ENCODE results near the gene SHISAL2A.

Gene SHISAL2A

GRCh38 chr1:52669696-52670095 is 36.7 kb downstream of the SHISAL2A start:
- H3K4me1 ChIP-seq (ENCODE audit: control insufficient read depth, insufficient read depth, low read length): no peaks in the 10 kb centered on the region
- H3K4me3 ChIP-seq (ENCODE audit: insufficient read depth, low read depth, low read length): no peak overlapping the region
- H3K27me3 ChIP-seq (ENCODE audit: control insufficient read depth, insufficient read depth, low read length, poor library complexity, severe bottlenecking): no peaks in the 10 kb centered on the region
- 89 to 96% methylated on average over 1 of the region's 1 CpG for WGBS, 2 experiments
- no peak overlapping the region for H3K27ac ChIP-seq (ENCODE audit: insufficient read depth, low read depth, low read length, poor library complexity, severe bottlenecking)
- no peaks in the 10 kb centered on the region for H3K36me3 ChIP-seq (ENCODE audit: control insufficient read depth, insufficient read depth, low read length)
- no peaks in the 10 kb centered on the region for H3K9me3 ChIP-seq (ENCODE audit: control insufficient read depth, low read length)

GRCh38 chr1:52670604-52671003 is 37.6 kb downstream of the SHISAL2A start:
- Histone ChIP-seq H3K27me3 (ENCODE audit: control insufficient read depth, insufficient read depth, low read length, poor library complexity, severe bottlenecking) (no peaks in the 10 kb centered on the region), H3K27ac (ENCODE audit: insufficient read depth, low read depth, low read length, poor library complexity, severe bottlenecking) (no peak overlapping the region), H3K9me3 (ENCODE audit: control insufficient read depth, low read length) (no peaks in the 10 kb centered on the region), H3K36me3 (ENCODE audit: control insufficient read depth, insufficient read depth, low read length) (no peaks in the 10 kb centered on the region), H3K4me3 (ENCODE audit: insufficient read depth, low read depth, low read length) (no peak overlapping the region), H3K4me1 (ENCODE audit: control insufficient read depth, insufficient read depth, low read length) (no peaks in the 10 kb centered on the region)
- WGBS, 2 experiments: 93 to 94% methylated on average over 2 of the region's 2 CpGs

- Histone ChIP-seq H3K27me3 (ENCODE audit: control insufficient read depth, insufficient read depth, low read length, poor library complexity, severe bottlenecking) (no peaks in the 10 kb centered on the region), H3K36me3 (ENCODE audit: control insufficient read depth, insufficient read depth, low read length) (no peaks in the 10 kb centered on the region), H3K4me1 (ENCODE audit: control insufficient read depth, insufficient read depth, low read length) (no peaks in the 10 kb centered on the region), H3K9me3 (ENCODE audit: control insufficient read depth, low read length) (no peaks in the 10 kb centered on the region), H3K27ac (ENCODE audit: insufficient read depth, low read depth, low read length, poor library complexity, severe bottlenecking) (no peak overlapping the region), H3K4me3 (ENCODE audit: insufficient read depth, low read depth, low read length) (no peak overlapping the region)
- 0% methylated on average over 1 of the region's 1 CpG for WGBS, 2 experiments
These were observed 40.0 kb downstream of the SHISAL2A start for GRCh38 chr1:52672946-52673345.

GRCh38 chr1:52673513-52673912 is 40.5 kb downstream of the SHISAL2A start:
- Histone ChIP-seq H3K36me3 (ENCODE audit: control insufficient read depth, insufficient read depth, low read length) (no peaks in the 10 kb centered on the region), H3K9me3 (ENCODE audit: control insufficient read depth, low read length) (no peaks in the 10 kb centered on the region), H3K4me3 (ENCODE audit: insufficient read depth, low read depth, low read length) (no peak overlapping the region), H3K27ac (ENCODE audit: insufficient read depth, low read depth, low read length, poor library complexity, severe bottlenecking) (no peak overlapping the region), H3K27me3 (ENCODE audit: control insufficient read depth, insufficient read depth, low read length, poor library complexity, severe bottlenecking) (no peaks in the 10 kb centered on the region), H3K4me1 (ENCODE audit: control insufficient read depth, insufficient read depth, low read length) (no peaks in the 10 kb centered on the region)
- 97 to 100% methylated on average over 3 of the region's 4 CpGs for WGBS, 2 experiments

GRCh38 chr1:52674497-52675384 is 41.8 kb downstream of the SHISAL2A start:
- no peak overlapping the region for H3K4me3 ChIP-seq (ENCODE audit: insufficient read depth, low read depth, low read length)
- peaks cover 2% of the 10 kb centered on the region for H3K4me1 ChIP-seq (ENCODE audit: control insufficient read depth, insufficient read depth, low read length)
- WGBS, 2 experiments: 66 to 76% methylated on average over 6 of the region's 6 CpGs
- no peaks in the 10 kb centered on the region for H3K27me3 ChIP-seq (ENCODE audit: control insufficient read depth, insufficient read depth, low read length, poor library complexity, severe bottlenecking)
- no peaks in the 10 kb centered on the region for H3K36me3 ChIP-seq (ENCODE audit: control insufficient read depth, insufficient read depth, low read length)
- H3K9me3 ChIP-seq (ENCODE audit: control insufficient read depth, low read length): no peaks in the 10 kb centered on the region
- H3K27ac ChIP-seq (ENCODE audit: insufficient read depth, low read depth, low read length, poor library complexity, severe bottlenecking): no peak overlapping the region

- Histone ChIP-seq H3K9me3 (ENCODE audit: control insufficient read depth, low read length) (no peaks in the 10 kb centered on the region), H3K36me3 (ENCODE audit: control insufficient read depth, insufficient read depth, low read length) (no peaks in the 10 kb centered on the region), H3K27me3 (ENCODE audit: control insufficient read depth, insufficient read depth, low read length, poor library complexity, severe bottlenecking) (no peaks in the 10 kb centered on the region), H3K4me3 (ENCODE audit: insufficient read depth, low read depth, low read length) (no peak overlapping the region), H3K4me1 (ENCODE audit: control insufficient read depth, insufficient read depth, low read length) (peaks cover 2% of the 10 kb centered on the region), H3K27ac (ENCODE audit: insufficient read depth, low read depth, low read length, poor library complexity, severe bottlenecking) (no peak overlapping the region)
- 79 to 83% methylated on average over 8 of the region's 8 CpGs for WGBS, 2 experiments
These were observed 43.4 kb downstream of the SHISAL2A start for GRCh38 chr1:52676249-52676903.

- H3K4me3 ChIP-seq (ENCODE audit: insufficient read depth, low read depth, low read length): no peak overlapping the region
- H3K27ac ChIP-seq (ENCODE audit: insufficient read depth, low read depth, low read length, poor library complexity, severe bottlenecking): no peak overlapping the region
- WGBS, 2 experiments: 91 to 95% methylated on average over 6 of the region's 6 CpGs
- H3K36me3 ChIP-seq (ENCODE audit: control insufficient read depth, insufficient read depth, low read length): no peaks in the 10 kb centered on the region
- H3K9me3 ChIP-seq (ENCODE audit: control insufficient read depth, low read length): no peaks in the 10 kb centered on the region
- peaks cover 2% of the 10 kb centered on the region for H3K4me1 ChIP-seq (ENCODE audit: control insufficient read depth, insufficient read depth, low read length)
- no peaks in the 10 kb centered on the region for H3K27me3 ChIP-seq (ENCODE audit: control insufficient read depth, insufficient read depth, low read length, poor library complexity, severe bottlenecking)
These were observed 44.3 kb downstream of the SHISAL2A start for GRCh38 chr1:52677076-52677806.

GRCh38 chr1:52679048-52679447 is 46.1 kb downstream of the SHISAL2A start:
- no peak overlapping the region for H3K4me3 ChIP-seq (ENCODE audit: insufficient read depth, low read depth, low read length)
- no peaks in the 10 kb centered on the region for H3K27me3 ChIP-seq (ENCODE audit: control insufficient read depth, insufficient read depth, low read length, poor library complexity, severe bottlenecking)
- no peaks in the 10 kb centered on the region for H3K36me3 ChIP-seq (ENCODE audit: control insufficient read depth, insufficient read depth, low read length)
- no peak overlapping the region for H3K27ac ChIP-seq (ENCODE audit: insufficient read depth, low read depth, low read length, poor library complexity, severe bottlenecking)
- WGBS, 2 experiments: 8 to 16% methylated on average over 1 of the region's 1 CpG
- H3K9me3 ChIP-seq (ENCODE audit: control insufficient read depth, low read length): no peaks in the 10 kb centered on the region
- peaks cover 2% of the 10 kb centered on the region for H3K4me1 ChIP-seq (ENCODE audit: control insufficient read depth, insufficient read depth, low read length)

- Histone ChIP-seq H3K9me3 (ENCODE audit: control insufficient read depth, low read length) (no peaks in the 10 kb centered on the region), H3K27ac (ENCODE audit: insufficient read depth, low read depth, low read length, poor library complexity, severe bottlenecking) (peak overlapping the region; percentile 16), H3K4me3 (ENCODE audit: insufficient read depth, low read depth, low read length) (no peak overlapping the region), H3K27me3 (ENCODE audit: control insufficient read depth, insufficient read depth, low read length, poor library complexity, severe bottlenecking) (no peaks in the 10 kb centered on the region), H3K4me1 (ENCODE audit: control insufficient read depth, insufficient read depth, low read length) (peaks cover 2% of the 10 kb centered on the region), H3K36me3 (ENCODE audit: control insufficient read depth, insufficient read depth, low read length) (no peaks in the 10 kb centered on the region)
- WGBS, 2 experiments: 80 to 85% methylated on average over 5 of the region's 5 CpGs
These were observed 46.5 kb downstream of the SHISAL2A start for GRCh38 chr1:52679498-52679897.

GRCh38 chr1:52680353-52680752 is 47.4 kb downstream of the SHISAL2A start:
- Histone ChIP-seq H3K27me3 (ENCODE audit: control insufficient read depth, insufficient read depth, low read length, poor library complexity, severe bottlenecking) (no peaks in the 10 kb centered on the region), H3K36me3 (ENCODE audit: control insufficient read depth, insufficient read depth, low read length) (no peaks in the 10 kb centered on the region), H3K9me3 (ENCODE audit: control insufficient read depth, low read length) (no peaks in the 10 kb centered on the region), H3K4me3 (ENCODE audit: insufficient read depth, low read depth, low read length) (no peak overlapping the region), H3K27ac (ENCODE audit: insufficient read depth, low read depth, low read length, poor library complexity, severe bottlenecking) (no peak overlapping the region), H3K4me1 (ENCODE audit: control insufficient read depth, insufficient read depth, low read length) (peaks cover 2% of the 10 kb centered on the region)
- 91 to 94% methylated on average over 3 of the region's 3 CpGs for WGBS, 2 experiments

Data from ectodermal cell (in vitro differentiated cells).